GM06990 (cell line): ENCODE measurements around the gene SMCO3.
A peak's percentile ranks its signal among the peaks of the same experiment; 100 is the strongest.
"Not testable (repeated sequence)": the region's sequence is repeated elsewhere in the genome, so short reads cannot be mapped to it uniquely, and the experiment has no call there.

Source experiments
- DNase-seq: peaks from one replicate; pipeline ENCODE4 v3.0.0-alpha.2; 2011; ENCODE audit not compliant: insufficient read length; ENCODE audit errors: extremely low read depth
- H3K27me3 ChIP-seq: replicated peaks from 2 replicates; pipeline ENCODE4 v1.6.0; 2011; ENCODE audit warnings: low read length; ENCODE audit not compliant: control insufficient read depth, insufficient read depth
- H3K36me3 ChIP-seq: 2 replicates; pipeline ENCODE4 v1.5.1; 2011; ENCODE audit warnings: low read length; ENCODE audit not compliant: control insufficient read depth, insufficient read depth
- H3K4me3 ChIP-seq: replicated peaks from 2 replicates; pipeline ENCODE4 v1.5.1; 2011; ENCODE audit warnings: low read depth, mild to moderate bottlenecking, control low read depth, low read length
- CTCF ChIP-seq: IDR thresholded peaks from 2 replicates; pipeline ENCODE4 v1.5.1; 2011; ENCODE audit warnings: low read length, control low read depth, mild to moderate bottlenecking, inconsistent platforms; ENCODE audit not compliant: insufficient read depth, poor library complexity, severe bottlenecking

Gene SMCO3

GRCh38 chr12:14769969-14770495 is 44.0 kb downstream of the SMCO3 start:
- TF ChIP-seq CTCF, result peak; percentile 85
- peaks cover 2% of the 10 kb centered on the region for H3K36me3 ChIP-seq
- peak overlapping the region; percentile 79 for H3K4me3 ChIP-seq
- peak; percentile 94 for DNase-seq
- H3K27me3 ChIP-seq, result no peaks in the 10 kb centered on the region

GRCh38 chr12:14769466-14769968 is 44.5 kb downstream of the SMCO3 start:
- Histone ChIP-seq H3K36me3 (peaks cover 2% of the 10 kb centered on the region), H3K27me3 (no peaks in the 10 kb centered on the region), H3K4me3 (peak overlapping the region; percentile 79)
- peak; percentile 6 for TF ChIP-seq CTCF
- no peak for DNase-seq

- Histone ChIP-seq H3K36me3 (peaks cover 2% of the 10 kb centered on the region), H3K4me3 (peak overlapping the region; percentile 79), H3K27me3 (no peaks in the 10 kb centered on the region)
- DNase-seq, result peak; percentile 61
- no peak for TF ChIP-seq CTCF
Observed at GRCh38 chr12:14768823-14769405, 45.1 kb downstream of the SMCO3 start.

DNA sequence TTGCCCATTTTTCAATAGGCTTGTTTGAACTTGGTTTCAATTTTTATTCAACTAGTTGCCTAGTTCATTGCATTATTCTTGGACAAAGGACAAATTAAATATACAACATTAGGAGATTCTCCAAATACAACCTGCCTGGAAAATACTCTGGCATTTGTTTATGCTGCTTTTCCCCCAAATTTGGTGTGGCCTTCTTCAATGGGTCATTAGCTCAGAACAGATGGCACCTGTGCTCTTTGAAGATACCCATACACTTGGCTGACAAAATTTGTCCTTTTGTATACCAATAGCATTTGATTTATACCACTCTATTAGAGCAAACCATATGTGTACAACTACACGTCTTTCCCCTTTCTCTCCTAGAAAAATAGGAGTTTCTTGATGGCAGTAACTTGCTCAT is 46.4 kb downstream of the SMCO3 start:
- TF ChIP-seq CTCF, result no peak
- DNase-seq, result no peak
- Histone ChIP-seq H3K27me3 (no peaks in the 10 kb centered on the region), H3K36me3 (peaks cover 2% of the 10 kb centered on the region), H3K4me3 (peak overlapping the region; percentile 79)

- DNase-seq, result no peak
- H3K27me3 ChIP-seq, result no peaks in the 10 kb centered on the region
- no peak for TF ChIP-seq CTCF
- no peak overlapping the region for H3K4me3 ChIP-seq
- peaks cover 3% of the 10 kb centered on the region for H3K36me3 ChIP-seq
Observed at GRCh38 chr12:14766649-14767215, 47.2 kb downstream of the SMCO3 start.

DNA sequence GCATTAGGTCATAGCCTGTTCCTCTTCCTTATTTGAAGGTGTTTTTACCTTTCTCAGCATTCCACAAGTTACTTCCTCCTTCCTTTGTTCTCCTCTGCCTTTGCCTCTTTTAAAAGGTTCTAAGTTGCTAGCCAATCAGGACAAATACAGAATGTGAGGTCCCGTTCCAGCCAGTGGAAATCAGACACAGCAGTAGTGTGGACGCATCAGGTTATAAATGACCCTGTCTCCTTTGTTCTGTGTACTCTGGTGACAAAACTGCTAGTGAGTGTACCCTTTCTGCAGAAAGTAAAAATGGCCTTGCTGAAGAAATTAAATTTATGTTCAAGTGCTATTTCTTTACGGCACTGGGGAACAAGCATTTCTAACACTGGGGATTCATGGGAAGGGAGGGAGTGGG is 48.0 kb downstream of the SMCO3 start:
- DNase-seq, H3K36me3 ChIP-seq, H3K4me3 ChIP-seq, H3K27me3 ChIP-seq: not testable (repeated sequence)
